ENCODE data around the gene ATL3. TPM values are rescaled to one million over a fixed set of nuclear protein-coding genes. Genes with fewer than 3 reads are reported as not detected.

The ATL3 gene
- total RNA-seq, 2 experiments from 2014 or later: 23.2 to 37.9 TPM

- no TSS peak for BruUV-seq (replicated peaks)
- no peak for TF ChIP-seq EZH2phosphoT487 (IDR thresholded peaks at IDR 0.05; ENCODE audit: borderline replicate concordance, low read depth, low read length)
- no peak for TF ChIP-seq CTCF (conservative IDR thresholded peaks at IDR 0.05; ENCODE audit: low read length)
- Histone ChIP-seq H3K9me2 (ENCODE audit: insufficient read depth, low read length) (no peaks in the 10 kb centered on the region), H3K4me1 (ENCODE audit: insufficient read depth, low read length, poor library complexity, severe bottlenecking) (peaks cover 24% of the 10 kb centered on the region), H4K20me1 (ENCODE audit: insufficient read depth, low read length) (0 out of 2 replicates have a peak, but pooled peaks cover under 1% of the 10 kb centered on the region), H3K36me3 (ENCODE audit: insufficient read depth, low read length) (peaks cover under 1% of the 10 kb centered on the region), H3K4me3 (ENCODE audit: low read depth, low read length, poor library complexity, severe bottlenecking) (no peak overlapping the region), H3K79me2 (ENCODE audit: insufficient read depth, low read depth, low read length) (peaks cover 26% of the 10 kb centered on the region), H2AFZ (ENCODE audit: low read length) (no peak overlapping the region), H3K9me3 (ENCODE audit: low read length) (no peaks in the 10 kb centered on the region), H3K4me2 (ENCODE audit: low read length) (no peak overlapping the region), H3K27ac (ENCODE audit: low read depth, low read length, poor library complexity, severe bottlenecking) (no peak overlapping the region)
- CTCF ChIA-PET (ENCODE audit: unreplicated experiment): interaction anchor here (0.8 kb wide), 1 partner anchor 11 kb away, joined by 3 read pairs; no protein-coding TSS in a partner anchor
- no peak for DNase-seq (ENCODE audit: low spot score)
- intact Hi-C loops (cut with micrococcal nuclease; ENCODE audit: unreplicated experiment): loop anchor here (5.0 kb wide), 2 partner anchors 139 to 264 kb away; partner anchors contain the start of genes NAA40 and SPINDOC
- POLR2A ChIA-PET: interaction anchor here (0.9 to 4.9 kb wide), 4 partner anchors 8 to 15 kb away, joined by 3 to 27 read pairs (median 6); partner anchors contain the start of gene RTN3
These were observed 2.4 kb upstream of the ATL3 start for GRCh38 chr11:63673579-63673978.

DNA sequence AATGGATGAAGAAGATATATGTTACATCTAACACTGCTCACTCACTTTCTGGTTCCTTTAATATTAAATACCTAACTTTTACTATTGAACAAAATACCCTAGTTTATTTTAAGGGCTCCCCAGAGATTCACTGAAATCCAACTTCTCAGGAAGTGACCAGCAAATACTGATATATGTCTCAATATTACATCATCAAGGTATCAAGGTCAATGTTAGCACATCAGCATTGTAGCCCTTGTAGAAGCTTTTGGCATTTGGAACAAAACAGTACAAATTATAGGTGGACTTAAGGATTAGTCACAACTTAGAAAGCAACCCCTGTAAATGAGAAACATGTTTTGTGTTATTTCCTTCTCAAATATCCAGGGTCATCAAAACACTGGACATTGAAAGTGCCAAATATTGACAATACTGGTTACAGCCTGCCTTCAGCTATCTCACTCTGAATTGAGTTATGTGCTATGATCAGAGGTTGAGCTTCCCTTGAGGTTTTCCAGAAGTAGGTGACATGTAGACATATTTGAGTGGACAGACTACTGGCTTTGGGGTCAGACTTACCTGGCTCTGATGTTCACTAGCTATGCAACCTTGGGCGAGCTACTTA, 1.9 kb upstream of the ATL3 start:
- no peak overlapping the region for H3K4me2 ChIP-seq (ENCODE audit: low read length)
- peaks cover 5% of the 10 kb centered on the region; the same call in 1 of the 2 replicates for H4K20me1 ChIP-seq (ENCODE audit: insufficient read depth, low read length)
- H3K27ac ChIP-seq (ENCODE audit: low read depth, low read length, poor library complexity, severe bottlenecking): no peak overlapping the region
- BruUV-seq (replicated peaks): no TSS peak
- no peak for DNase-seq (ENCODE audit: low spot score)
- CTCF ChIA-PET (ENCODE audit: unreplicated experiment): no interaction called here
- H3K9me2 ChIP-seq (ENCODE audit: insufficient read depth, low read length): no peaks in the 10 kb centered on the region
- no peak overlapping the region for H3K4me3 ChIP-seq (ENCODE audit: low read depth, low read length, poor library complexity, severe bottlenecking)
- H3K4me1 ChIP-seq (ENCODE audit: insufficient read depth, low read length, poor library complexity, severe bottlenecking): peaks cover 27% of the 10 kb centered on the region
- peaks cover 6% of the 10 kb centered on the region for H3K36me3 ChIP-seq (ENCODE audit: insufficient read depth, low read length)
- no peak for TF ChIP-seq EZH2phosphoT487 (IDR thresholded peaks at IDR 0.05; ENCODE audit: borderline replicate concordance, low read depth, low read length)
- TF ChIP-seq CTCF (conservative IDR thresholded peaks at IDR 0.05; ENCODE audit: low read length): no peak
- POLR2A ChIA-PET: interaction anchor here (0.9 to 4.9 kb wide), 6 partner anchors 8 to 76 kb away, joined by 3 to 27 read pairs (median 3); partner anchors contain the start of gene RTN3
- no peaks in the 10 kb centered on the region for H3K9me3 ChIP-seq (ENCODE audit: low read length)
- peaks cover 31% of the 10 kb centered on the region for H3K79me2 ChIP-seq (ENCODE audit: insufficient read depth, low read depth, low read length)
- no peak overlapping the region for H2AFZ ChIP-seq (ENCODE audit: low read length)
- intact Hi-C loops (cut with micrococcal nuclease; ENCODE audit: unreplicated experiment): loop anchor here (5.0 kb wide), 2 partner anchors 139 to 264 kb away; partner anchors contain the start of genes NAA40 and SPINDOC

GRCh38 chr11:63672156-63672463, 934 bp upstream of the ATL3 start:
- peak overlapping the region; percentile 70; the same call in 1 of the 2 replicates for H2AFZ ChIP-seq (ENCODE audit: low read length)
- no peak overlapping the region for H3K27ac ChIP-seq (ENCODE audit: low read depth, low read length, poor library complexity, severe bottlenecking)
- intact Hi-C loops (cut with micrococcal nuclease; ENCODE audit: unreplicated experiment): loop anchor here (5.0 kb wide), 2 partner anchors 140 to 265 kb away; partner anchors contain the start of genes NAA40 and SPINDOC
- TF ChIP-seq EZH2phosphoT487 (IDR thresholded peaks at IDR 0.05; ENCODE audit: borderline replicate concordance, low read depth, low read length) (no peak), CTCF (conservative IDR thresholded peaks at IDR 0.05; ENCODE audit: low read length) (no peak)
- no peak for DNase-seq (ENCODE audit: low spot score)
- CTCF ChIA-PET (ENCODE audit: unreplicated experiment): no interaction called here
- H3K9me2 ChIP-seq (ENCODE audit: insufficient read depth, low read length): no peaks in the 10 kb centered on the region
- peaks cover 14% of the 10 kb centered on the region for H3K36me3 ChIP-seq (ENCODE audit: insufficient read depth, low read length)
- peaks cover 40% of the 10 kb centered on the region for H3K79me2 ChIP-seq (ENCODE audit: insufficient read depth, low read depth, low read length)
- H4K20me1 ChIP-seq (ENCODE audit: insufficient read depth, low read length): peaks cover 8% of the 10 kb centered on the region; the same call in 1 of the 2 replicates
- H3K9me3 ChIP-seq (ENCODE audit: low read length): no peaks in the 10 kb centered on the region
- H3K4me2 ChIP-seq (ENCODE audit: low read length): peak overlapping the region; percentile 34
- BruUV-seq (replicated peaks): no TSS peak
- POLR2A ChIA-PET: interaction anchor here (1.0 to 4.9 kb wide), 4 partner anchors 9 to 77 kb away, joined by 3 to 27 read pairs (median 4); partner anchors contain the start of gene RTN3
- H3K4me3 ChIP-seq (ENCODE audit: low read depth, low read length, poor library complexity, severe bottlenecking): peak overlapping the region; percentile 76
- H3K4me1 ChIP-seq (ENCODE audit: insufficient read depth, low read length, poor library complexity, severe bottlenecking): peaks cover 27% of the 10 kb centered on the region
